ENCODE measurements around the gene SLC26A1.

The SLC26A1 gene

DNA sequence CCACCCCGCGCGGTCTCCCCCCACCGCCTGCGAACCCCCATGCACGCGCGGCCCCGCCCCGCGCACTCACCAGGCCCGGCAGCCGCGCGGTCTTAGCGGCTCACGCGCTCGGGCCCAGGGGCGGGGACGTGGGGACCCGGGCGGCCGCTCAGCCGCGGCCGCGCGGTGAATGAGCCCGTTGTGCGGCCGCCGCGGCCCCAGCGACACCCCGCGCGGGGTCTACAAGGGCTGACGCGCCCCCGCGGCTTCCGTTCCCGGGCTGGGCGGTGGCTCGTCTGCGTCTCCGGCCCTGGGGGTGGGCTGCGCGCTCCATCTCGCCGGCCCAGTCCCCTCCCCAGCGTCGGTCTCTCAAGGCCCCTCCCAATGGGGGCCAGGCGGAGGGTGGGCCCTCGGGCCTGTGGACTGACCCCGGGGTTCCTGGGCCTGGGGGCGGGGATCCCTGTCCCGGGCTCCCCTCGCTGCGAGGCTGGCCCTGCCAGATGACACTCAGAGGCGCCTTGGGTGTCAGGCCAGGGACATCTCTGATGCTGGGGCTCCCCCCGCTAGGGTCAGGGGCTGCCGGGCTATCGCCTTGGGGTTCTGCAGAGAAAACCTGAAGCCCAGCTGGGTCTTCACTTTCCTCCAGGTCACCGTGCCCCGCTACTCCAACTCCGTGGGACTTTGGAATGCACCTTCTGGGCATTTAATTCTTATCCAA lies 4.3 kb upstream of the SLC26A1 start:
- peak in 2 of 3 donors; percentile 35 to 68 for DNase-seq

DNA sequence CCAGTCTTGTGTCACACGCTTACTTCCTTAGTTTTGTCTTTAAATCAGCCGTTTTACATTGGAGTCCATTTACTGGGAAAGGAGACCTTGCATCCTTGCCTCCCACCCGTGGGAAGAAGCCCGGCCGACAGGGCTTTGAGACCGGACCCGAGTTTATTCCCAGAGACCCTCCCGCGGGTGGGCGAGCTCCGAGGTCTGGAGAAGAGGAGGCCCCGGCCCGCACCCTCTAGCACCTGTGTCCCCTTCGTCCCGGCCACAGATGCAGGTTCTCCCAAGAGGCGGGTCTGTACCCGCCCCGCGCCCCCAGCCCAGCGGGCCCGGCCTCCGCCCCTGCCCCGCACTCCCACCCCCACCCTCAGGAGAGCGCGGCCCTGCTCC lies 3.8 kb upstream of the SLC26A1 start:
- DNase-seq = no peak

DNA sequence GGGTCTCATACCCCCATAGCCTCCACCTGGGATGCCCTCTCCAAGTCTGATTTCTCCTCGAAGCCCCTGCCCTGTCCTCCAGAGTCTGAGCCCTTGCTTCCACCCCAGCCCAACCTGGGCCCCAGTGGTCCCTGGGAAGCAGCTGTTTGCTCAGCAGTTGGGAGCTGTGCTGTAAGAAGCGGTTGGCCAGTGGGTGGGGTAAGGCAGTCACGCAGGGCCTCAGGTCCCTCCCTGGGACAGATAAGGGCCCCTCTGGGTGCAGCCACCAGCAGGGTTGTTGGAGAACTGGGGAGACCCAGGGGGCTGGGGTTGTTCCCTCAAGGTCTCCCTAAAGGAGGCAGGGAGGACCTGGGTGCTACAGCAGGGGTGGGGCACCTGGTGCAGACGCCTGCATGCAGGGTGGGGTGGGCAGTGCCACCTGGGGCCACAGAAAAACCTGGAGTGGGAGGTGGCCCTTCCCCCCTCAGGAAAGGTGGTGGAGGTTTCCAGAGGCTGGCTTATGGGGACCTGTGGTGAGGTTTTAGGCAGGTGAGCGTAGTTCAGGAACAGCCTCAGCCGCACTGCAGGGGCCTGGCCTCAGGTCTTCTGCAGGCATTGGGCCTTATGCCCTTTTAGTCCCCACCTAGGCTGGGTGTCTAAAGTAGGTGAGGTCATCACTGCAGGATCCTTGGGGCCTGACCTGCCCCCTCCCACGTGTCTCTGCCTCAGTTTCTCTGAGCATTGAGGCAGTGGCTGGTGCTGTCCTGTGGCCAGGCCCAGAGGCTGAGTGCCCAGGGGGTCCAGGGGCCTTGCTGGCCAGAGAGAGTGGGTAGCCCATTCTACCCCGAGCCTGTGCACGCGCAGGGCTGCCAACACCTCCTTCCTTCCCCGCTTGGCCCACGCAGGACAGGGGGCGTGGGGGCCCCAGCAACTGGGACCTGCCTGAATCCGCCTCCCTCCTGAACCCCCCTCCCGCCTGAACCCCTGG lies 3.1 kb upstream of the SLC26A1 start:
- DNase-seq = no peak

DNA sequence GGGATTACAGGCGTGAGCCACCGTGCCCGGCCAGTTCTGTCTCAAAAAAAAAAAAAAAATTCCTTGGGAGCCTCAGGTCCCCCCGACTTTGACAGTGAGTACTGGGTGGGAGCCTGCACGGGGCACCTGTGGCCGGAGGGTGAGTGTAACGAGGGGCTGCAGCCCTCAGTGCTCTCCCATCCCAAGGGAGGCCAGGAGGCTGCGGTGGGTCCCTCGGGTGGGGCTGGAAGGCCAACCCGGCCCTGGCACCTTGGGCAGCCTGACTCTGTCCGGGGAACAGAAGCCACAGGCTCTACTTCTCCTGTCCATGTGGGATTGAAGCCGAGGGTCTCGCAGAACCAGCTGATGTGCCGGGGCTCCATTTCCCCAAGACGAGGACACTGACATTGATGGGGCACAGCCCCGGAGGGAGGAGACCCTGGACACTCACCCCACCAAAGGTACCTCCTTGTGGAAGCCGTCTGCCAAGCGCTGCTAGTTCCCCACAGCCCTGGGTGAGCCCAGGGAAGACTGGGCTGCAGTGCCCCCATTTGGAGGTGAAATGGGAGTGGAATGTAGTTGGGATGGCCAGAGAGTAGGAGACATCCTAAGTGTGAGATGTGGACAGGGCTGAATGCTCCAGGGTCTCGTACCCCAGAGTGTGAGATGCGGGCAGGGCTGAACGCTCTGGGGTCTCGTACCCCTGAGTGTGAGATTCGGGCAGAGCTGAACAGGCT lies 2.3 kb upstream of the SLC26A1 start:
- DNase-seq = peak in 1 of 3 donors; percentile 13

DNA sequence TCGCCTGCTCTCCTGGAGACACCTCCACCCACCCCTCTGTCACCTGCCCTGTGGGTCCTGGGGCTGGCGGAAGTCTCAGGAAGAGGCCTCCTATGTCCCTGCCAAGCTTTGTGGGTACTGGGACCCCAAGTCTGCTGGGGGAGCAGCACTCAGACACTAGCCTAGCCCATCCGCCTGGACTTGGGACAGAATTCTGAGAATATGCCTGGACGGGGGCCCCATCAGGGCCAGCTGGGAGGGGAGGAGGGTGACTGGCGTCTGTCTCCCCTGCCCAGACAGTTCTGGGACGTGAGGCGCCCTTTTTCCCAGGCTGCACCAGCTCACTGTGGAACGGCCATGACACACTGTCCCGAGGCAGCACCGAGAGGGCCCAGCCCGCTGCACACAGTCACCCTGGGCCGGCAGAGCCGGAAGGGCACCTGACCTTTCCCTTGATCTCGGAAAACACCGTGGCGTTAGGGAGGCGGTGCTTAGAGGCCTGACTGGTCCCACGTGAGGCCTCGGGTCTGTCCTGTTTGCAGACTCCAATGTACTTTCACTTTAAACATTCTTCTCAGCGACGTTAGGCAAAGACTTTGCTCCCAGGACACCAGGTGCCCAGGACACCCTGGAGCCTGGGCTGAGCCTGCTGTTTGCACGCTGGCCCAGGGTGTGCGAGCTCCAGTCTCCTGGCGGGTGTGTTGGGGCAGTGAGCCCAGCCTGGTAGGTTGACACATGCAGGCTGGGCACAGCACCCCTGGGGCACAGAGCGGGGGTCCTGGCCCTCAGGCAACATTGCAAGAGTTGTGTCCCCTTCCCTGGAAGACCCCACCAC lies 700 bp downstream of the SLC26A1 start:
- DNase-seq = no peak

DNA sequence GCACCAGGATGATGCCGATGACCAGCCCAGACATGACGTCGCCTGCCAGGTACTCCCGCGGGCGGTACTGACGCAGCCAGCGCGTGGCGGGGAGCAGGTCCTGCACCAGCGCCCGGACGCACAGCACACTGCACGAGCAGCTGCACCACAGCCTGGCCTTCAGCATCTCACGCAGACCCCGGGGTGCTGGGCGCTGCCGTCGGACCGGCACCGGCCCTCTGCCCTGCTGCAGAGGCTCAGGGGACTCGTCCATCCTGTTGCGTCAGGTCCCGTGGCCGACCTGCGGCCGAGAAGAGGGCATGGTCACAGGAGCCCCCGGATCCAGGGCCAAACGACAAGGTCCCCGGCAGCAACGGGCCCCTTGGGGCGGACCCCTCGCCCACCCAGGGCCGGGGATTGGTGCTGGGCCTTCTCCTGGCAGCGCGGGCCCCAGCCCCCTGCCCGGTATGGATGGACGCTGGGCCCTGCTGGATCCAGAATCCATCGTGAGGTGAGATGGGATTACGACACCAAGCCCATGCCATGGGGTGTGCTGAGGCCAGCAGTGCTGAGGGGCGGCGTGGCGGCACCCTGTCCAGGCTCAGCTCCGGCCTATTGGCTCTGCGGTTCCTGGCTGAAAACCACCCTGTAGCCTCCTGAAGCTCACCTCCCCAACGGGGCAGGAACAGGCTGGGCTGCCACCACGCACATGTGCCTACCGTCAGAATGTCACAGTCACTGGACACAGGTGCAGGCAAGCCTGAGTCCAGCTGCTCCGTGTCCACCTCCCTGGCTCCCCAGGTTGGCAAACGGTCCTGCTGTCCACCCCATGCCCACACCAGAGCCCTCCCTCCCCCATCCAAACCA lies 1.5 kb downstream of the SLC26A1 start:
- no peak for DNase-seq

DNA sequence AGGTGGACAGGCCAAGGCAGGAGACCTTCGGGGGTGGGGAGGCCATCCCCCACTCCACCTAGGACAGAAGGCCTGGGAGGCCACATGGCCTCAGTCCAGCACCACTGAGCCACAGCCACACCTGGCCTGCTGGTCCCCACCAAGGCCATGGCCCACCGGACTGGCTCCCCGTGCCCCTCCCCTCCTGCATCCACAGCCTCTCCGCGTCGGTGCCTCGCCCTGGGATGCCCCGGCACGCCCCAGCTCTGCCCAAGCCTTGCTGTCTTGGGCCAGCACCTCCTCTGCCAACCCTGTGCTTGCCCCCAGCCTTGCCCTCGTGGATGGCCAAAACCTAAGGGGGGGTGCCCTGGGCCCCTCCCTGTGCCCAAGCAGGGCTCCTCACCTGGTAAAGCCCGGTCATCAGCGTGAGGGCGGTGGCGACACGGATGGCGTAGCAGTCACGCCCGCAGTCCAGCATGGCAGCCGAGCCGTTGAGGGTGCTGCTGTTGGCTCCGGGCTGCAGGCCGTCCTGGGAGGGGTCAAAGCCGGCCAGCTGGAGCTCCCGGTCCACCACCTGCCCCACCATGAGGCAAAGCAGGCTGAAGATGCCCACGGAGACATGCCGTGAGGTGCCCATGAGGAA lies 2.3 kb downstream of the SLC26A1 start:
- no peak for DNase-seq

DNA sequence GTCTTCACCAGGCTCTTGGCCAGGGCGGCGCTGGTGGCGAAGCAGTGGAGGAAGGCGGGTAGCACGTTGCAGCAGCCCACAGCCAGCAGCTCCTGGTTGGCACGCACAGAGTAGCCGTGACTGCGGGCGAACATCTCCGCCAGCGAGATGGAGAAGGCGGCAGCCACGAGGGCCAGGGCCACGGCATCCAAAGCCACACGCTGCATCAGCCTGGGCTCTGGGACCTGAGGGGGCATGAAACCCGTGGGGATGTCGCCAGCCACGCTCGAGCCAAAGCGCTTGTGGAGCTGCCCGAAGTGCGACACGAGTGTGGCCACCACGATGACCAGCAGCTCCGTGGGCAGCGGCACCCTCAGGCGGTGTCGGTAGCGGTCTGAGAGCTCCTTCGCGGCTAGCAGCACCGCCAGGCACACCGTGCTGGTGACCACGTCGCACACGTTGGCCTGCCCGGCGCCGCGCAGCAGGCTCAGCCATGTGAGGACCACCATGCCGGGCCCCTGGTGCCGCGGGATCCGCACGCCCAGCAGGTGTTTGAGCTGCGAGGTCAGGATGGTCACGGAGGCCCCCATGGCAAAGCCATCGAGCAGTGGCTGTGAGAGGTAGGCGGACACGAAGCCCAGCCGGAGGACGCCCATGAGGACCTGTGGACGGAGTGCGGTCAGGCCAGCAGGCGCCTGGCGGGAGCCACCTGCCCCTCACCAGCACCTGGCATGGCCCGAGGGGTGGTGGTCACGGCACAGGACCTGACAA lies 3.3 kb downstream of the SLC26A1 start:
- DNase-seq = no peak

DNA sequence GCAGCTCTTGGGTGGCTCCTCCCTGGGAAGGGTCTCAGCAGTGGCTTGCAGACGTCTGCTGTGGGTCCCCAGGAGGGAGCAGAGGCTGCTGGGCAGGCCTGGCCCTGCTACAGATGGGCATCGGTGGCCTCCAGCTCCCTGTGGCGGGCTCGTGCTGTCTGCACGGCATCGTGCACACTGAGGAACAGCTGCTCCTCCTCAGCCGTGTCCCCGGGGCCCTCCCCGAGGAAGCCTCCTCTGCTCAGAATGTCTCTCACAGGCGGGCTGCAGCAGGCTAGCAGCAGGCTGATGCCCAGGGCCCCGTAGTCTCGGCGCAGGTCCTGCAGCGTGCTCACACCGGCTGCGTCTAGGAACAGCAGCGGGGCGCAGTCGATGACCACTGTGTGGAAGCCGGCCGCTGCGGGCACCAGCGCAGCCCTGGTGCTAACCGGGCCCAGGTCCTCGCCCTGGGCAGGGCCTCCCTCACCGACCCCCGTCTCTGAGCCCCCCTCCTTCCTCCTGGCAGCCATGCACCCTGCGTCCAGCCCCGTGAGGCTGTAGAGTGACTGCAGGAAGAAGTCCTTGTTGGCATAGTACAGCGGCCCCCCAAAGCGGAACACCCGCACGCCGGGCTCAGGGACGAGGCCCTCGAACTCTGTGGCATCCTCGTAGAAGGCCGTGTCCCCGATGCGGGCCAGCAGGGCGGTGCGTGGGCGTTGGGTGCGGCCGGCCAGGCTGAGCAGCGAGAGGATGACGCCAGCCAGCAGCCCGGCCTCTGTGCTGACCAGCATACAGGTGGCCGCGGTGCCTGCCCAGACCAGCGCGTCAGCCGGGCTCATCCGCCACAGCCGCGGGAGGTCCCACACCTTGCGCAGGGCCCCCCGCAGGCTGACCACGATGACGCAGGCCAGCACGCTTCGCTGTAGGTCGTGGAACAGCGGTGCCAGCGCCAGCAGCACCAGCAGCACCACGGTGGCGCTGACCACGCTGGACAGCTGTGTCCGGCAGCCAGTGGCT lies 4.2 kb downstream of the SLC26A1 start:
- DNase-seq = no peak

DNA sequence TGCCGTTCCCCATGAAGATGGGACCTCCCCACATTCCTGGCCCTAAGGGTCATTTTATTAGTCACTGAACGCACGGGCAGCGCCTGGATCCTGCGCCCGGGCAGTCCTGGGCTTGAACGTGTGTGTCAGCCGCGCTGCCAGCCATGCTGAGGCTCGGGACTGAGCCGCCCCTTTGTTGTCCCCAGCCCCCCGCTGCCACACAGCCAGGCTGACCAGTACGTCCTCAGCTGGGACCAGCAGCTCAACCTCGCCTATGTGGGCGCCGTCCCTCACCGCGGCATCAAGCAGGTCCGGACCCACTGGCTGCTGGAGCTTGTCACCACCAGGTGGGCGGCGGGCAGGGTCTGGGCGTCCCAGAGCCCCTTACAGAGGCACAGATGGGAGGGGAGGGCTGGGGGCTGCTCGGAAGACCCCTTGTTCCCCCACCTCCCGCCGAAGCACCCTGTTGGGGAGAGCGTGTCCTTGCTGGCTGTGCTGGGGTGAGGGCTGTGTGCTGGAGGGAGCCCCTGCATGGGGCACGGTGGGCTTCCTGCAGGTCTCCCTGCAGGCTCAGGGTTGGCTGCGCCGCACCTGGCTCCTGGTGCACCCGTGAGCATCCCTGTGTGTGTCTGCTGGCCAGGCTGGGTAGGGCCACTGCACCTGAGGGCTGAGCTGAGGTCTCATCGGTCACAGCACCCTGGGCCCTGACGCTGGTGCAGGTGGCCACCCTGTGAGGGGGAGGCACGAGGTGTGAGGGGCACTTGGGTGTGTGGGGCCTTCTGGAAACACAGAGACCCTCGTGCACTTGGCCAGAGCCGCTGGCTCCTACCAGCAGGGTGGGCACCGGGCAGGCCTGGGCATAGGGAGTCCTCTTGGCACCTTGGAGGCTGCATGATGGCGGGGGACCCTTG lies 5.3 kb downstream of the SLC26A1 start:
- DNase-seq = no peak

DNA sequence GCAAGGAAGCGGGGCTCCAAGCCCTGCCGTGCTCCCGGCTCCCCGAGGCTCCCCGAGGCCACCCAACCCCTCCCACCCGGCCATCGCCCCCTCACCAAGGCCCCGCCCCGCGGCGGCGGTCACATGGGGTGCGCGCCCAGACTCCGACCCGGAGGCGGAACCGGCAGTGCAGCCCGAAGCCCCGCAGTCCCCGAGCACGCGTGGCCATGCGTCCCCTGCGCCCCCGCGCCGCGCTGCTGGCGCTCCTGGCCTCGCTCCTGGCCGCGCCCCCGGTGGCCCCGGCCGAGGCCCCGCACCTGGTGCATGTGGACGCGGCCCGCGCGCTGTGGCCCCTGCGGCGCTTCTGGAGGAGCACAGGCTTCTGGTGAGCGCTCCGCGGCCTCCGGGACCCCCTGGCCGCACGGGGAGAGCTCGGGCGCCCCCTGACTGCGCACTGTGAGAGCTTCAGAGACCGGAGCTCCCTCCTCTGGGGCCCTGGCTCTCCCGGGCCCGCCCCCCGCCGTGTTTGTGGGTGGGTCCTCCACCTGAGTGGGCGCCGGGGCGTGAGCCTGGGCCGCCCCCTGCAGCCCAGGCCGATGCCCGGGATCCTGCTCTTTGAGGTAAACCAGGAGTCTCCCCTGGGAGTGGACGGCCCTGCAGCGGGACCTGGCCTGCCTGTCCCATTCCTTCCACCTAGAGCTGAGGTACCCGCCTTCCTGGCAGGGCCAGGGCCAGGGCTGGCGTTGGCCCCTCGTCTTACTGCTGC lies 6.2 kb downstream of the SLC26A1 start, which contains the start of gene IDUA:
Gene IDUA (plus strand): TSS at position 166 of the 745 bp plus-strand sequence. CDS start 41 bp downstream, at position 207.
- DNase-seq = peak; percentile 81 to 95 (median 91)

DNA sequence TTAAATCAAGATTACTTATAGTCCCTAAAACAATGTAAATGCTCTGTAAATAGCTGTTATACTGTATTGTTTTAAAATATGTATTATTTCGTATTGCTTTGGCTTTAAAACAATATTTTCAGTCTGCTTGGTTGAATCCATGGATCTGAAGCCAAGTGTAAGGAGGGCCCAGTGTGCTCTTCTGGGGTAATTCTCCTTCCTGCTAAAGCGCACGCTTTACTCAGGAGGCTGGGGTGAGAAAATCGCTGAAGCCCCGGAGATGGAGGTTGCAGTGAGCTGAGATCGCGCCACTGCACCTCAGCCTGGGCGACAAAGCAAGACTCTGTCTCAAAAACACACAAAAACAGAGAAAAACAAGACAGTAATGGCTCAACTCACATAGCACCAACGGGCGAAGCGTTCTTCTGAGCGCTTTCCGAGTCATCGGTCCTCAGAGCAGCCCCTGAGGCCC lies 6.8 kb downstream of the SLC26A1 start:
- DNase-seq = no peak

DNA sequence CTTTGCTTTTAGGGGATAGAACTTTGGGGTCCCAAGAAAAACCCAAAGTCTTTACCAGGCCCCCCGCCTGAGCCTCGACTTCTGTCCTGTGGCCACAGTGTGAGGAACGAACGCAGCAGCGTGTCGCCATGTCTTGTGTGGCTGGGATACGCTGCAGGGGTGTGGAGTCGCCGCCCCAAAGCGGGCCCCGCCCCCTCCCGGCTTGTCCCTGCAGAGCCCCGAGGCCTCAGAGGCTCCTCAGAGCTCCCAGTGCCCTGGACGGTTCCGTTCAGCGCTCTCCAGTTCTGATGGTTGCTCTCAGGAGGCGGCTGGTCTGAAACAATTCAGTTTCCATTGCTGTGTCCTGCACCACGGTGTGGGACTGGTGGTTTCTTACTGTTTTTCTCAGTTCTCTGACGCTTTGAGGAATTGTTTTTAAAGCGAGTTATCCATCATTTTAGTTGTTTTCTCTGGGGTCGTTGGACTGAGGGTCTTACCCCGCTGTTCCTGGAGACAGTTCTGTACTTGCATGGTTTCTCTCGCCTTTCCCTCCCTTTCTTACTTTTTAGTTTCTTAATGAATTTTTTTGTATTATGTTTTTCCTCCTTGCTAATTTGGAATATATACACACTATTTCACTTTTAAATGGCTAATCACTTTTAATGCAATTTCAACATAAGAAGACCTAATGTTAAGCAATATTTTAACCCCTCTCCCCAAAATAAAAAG lies 7.9 kb downstream of the SLC26A1 start:
- peak; percentile 75 to 91 (median 81) for DNase-seq

DNA sequence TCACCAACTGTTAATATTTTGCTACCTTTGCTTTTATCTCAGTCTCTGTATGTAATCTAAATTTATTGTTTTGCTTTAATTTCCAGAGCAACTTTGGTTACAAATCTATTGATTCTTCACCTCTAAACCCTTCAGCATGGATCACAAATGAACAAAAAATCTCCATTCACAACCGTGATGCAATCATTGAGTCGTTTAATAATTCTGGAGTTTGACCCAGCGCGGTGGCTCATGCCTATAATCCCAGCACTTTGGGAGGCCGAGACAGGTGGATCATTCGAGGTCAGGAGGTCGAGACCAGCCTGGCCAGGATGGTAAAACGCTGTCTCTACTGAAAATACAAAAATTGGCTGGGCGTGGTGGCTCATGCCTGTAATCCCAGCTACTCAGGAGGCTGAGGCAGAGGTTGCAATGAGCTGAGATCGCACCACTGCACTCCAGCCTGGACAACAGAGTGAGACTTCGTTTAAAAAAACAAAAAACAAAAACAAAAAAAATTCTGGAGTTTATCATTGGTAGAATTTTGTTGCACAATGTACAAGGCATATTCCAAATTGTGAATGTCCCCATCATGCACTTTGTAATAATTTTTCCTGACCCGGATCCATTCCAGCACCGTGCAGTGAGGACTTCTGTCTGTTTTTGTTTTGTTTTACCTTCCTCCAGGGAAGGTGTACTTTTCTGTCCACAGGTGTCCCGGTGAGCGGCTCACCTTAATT lies 8.7 kb downstream of the SLC26A1 start:
- no peak for DNase-seq

DNA sequence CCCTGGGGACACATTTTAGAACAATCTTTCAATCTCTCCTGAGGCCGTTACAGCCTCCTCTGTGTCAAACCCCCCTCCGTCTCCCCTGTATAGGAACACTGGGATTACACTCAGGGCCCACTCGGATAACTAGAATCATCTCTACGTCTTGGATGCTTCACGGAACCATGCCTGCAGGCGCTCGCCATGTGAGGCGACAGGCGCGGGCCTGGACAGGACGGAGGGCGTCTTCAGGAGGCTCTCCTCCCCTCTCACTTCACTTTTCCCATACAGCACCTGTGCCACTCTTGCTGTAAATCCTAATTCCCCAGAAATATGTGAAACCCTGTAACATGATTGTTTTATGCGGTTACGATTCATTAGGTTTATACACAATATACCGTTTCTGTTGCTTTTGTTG lies 10.4 kb downstream of the SLC26A1 start:
- no peak for DNase-seq

DNA sequence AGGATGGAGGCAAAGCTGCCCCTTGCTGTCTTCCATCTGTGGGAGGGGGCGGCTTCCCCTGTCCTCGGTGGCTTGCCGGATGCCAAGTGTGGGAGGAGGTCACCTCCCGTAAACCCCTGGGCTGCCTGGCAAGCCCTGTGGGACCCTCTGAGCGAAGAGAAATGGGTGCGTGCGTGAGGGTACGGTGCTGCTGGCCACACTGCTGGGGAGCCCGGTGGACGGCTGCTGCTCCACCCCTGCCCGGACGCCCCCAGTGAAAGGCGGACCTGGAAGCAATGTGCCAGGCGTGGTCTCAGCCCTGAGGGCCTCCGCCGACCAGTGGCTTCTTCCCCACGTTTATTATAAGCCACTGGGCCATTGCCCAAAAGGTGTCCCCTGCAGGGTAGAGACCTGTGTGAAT lies 10.9 kb downstream of the SLC26A1 start:
- DNase-seq = no peak

All from suppressor macrophage treated with lipopolysaccharide for 1 hour (primary cell).